Natural killer cell (primary cell): Measurements from ENCODE around the gene CBFA2T3. TPM values are rescaled to one million over a fixed set of nuclear protein-coding genes. Genes with fewer than 3 reads are reported as not detected.

Source experiments
- ATAC-seq, 3 donors: fragments of 150-1000 bp in 2 of 3; fragments of 200-7000 bp in 1 of 3; cut with Tn5 transposase; 1 replicate in 1 of 3; 2 replicates in 2 of 3; pipeline ENCODE4 v1.10.0; 2021; ENCODE audit warnings: mild to moderate bottlenecking in 2 of 3, moderate library complexity in 2 of 3
- DNase-seq, 2 donors: peaks; one replicate each; pipeline versions ENCODE4 v3.0.0 to v3.0.0-alpha.2; 2013 to 2021; ENCODE audit warnings: mixed read lengths in 1 of 2
- H3K27ac ChIP-seq: one replicate; pipeline ENCODE4 v1.5.1; 2013; ENCODE audit warnings: mild to moderate bottlenecking, low read length
- H3K27me3 ChIP-seq: one replicate; pipeline ENCODE4 v1.6.1; 2013; ENCODE audit warnings: low read length; ENCODE audit not compliant: control insufficient read depth, insufficient read depth
- H3K36me3 ChIP-seq: one replicate; pipeline ENCODE4 v1.6.1; 2013; ENCODE audit warnings: low read length; ENCODE audit not compliant: control insufficient read depth, insufficient read depth
- H3K4me1 ChIP-seq: one replicate; pipeline ENCODE4 v1.6.1; 2013; ENCODE audit warnings: low read length; ENCODE audit not compliant: control insufficient read depth, insufficient read depth
- H3K4me3 ChIP-seq: one replicate; pipeline ENCODE4 v1.5.1; 2013; ENCODE audit warnings: low read length
- H3K9me3 ChIP-seq: one replicate; pipeline ENCODE4 v1.6.1; 2013; ENCODE audit warnings: low read length; ENCODE audit not compliant: control insufficient read depth, insufficient read depth
- H3K27ac Mint-ChIP-seq, 2 donors: one replicate each; pipeline ENCODE4 v1.8.0; 2022; ENCODE audit warnings: mild to moderate bottlenecking in 2 of 2, mixed read lengths in 2 of 2, moderate library complexity in 1 of 2
- H3K27me3 Mint-ChIP-seq, 2 donors: one replicate each; pipeline ENCODE4 v1.8.0; 2022; ENCODE audit warnings: low read depth in 2 of 2, mixed read lengths in 2 of 2
- H3K36me3 Mint-ChIP-seq: one replicate; pipeline ENCODE4 v1.8.0; 2022; ENCODE audit warnings: mixed read lengths
- H3K4me1 Mint-ChIP-seq, 2 donors: one replicate each; pipeline ENCODE4 v1.8.0; 2022; ENCODE audit warnings: mixed read lengths in 2 of 2
- H3K4me3 Mint-ChIP-seq: one replicate; pipeline ENCODE4 v1.8.0; 2022; ENCODE audit warnings: mild to moderate bottlenecking, moderate library complexity, mixed read lengths
- H3K9me3 Mint-ChIP-seq, 2 donors: one replicate each; pipeline ENCODE4 v1.8.0; 2022; ENCODE audit warnings: mixed read lengths in 2 of 2
- WGBS: methylation state at CpG from one replicate; pipeline ENCODE4 v1.1.7; 2013; ENCODE audit warnings: missing lambda C conversion rate; ENCODE audit not compliant: insufficient coverage; 5-methylcytosine and 5-hydroxymethylcytosine counted together
- intact Hi-C: fragments of 100-400 bp; cut with micrococcal nuclease; formaldehyde crosslinking; loops from one replicate; pipeline ENCODE4 v1.14.2; 2022
- total RNA-seq, 4 donors: library from RNA; stranded (reverse); fragments of 120-200 nt in 1 of 4; gene quantifications; one replicate each; pipeline versions ENCODE4 v1.2.3 to v1.2.4, GENCODE V29; 2013 to 2022
- TF ChIP-seq, protein P1 (sequence below): fragments of 200-600 bp; IDR thresholded peaks from one replicate; pipeline ENCODE4 v1.8.0; 2022; ENCODE audit warnings: antibody characterized with exemption

CBFA2T3 gene
- total RNA-seq, 3 donors from 2014 or later (not counting 1 experiment from before 2014, with no cell fraction given) = 2.5 to 7.8 (median 4.2) TPM

DNA sequence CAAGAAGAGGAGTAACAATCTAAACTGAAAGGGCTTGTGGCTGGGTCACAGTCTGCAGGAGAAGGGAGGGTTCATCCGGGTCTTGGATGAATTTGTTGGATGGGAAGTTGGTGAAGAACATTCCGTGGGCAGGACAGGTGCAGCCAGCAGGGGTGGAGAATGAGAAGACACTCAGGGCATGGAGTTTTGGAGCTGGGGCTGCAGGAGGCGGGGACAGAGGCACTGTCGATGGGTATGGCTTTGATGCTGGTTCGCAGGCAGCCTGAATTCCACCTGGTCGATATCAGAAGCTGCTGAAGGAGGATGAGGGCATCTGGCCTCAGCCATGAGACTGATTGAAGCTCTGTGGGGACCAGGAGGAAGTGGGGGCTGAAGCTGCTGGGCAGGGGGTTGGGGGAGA, 36.1 kb upstream of the CBFA2T3 start:
- Mint-ChIP-seq H3K4me1 (no peaks in the 10 kb centered on the region), H3K4me3 (no peak overlapping the region), H3K9me3 (peaks cover 0 to 4% of the 10 kb centered on the region in 2 donors), H3K36me3 (no peaks in the 10 kb centered on the region), H3K27ac (no peak overlapping the region), H3K27me3 (peaks cover 7 to 9% of the 10 kb centered on the region in 2 donors)
- H3K4me1 ChIP-seq = no peaks in the 10 kb centered on the region
- H3K36me3 ChIP-seq = no peaks in the 10 kb centered on the region
- H3K4me3 ChIP-seq = no peak overlapping the region
- intact Hi-C loops = no loop called here
- no peaks in the 10 kb centered on the region for H3K9me3 ChIP-seq
- no peak overlapping the region for H3K27ac ChIP-seq
- WGBS = 74% methylated on average over 6 of the region's 6 CpGs
- no peak for DNase-seq
- no peaks in the 10 kb centered on the region for H3K27me3 ChIP-seq
- TF ChIP-seq, protein P1, sequence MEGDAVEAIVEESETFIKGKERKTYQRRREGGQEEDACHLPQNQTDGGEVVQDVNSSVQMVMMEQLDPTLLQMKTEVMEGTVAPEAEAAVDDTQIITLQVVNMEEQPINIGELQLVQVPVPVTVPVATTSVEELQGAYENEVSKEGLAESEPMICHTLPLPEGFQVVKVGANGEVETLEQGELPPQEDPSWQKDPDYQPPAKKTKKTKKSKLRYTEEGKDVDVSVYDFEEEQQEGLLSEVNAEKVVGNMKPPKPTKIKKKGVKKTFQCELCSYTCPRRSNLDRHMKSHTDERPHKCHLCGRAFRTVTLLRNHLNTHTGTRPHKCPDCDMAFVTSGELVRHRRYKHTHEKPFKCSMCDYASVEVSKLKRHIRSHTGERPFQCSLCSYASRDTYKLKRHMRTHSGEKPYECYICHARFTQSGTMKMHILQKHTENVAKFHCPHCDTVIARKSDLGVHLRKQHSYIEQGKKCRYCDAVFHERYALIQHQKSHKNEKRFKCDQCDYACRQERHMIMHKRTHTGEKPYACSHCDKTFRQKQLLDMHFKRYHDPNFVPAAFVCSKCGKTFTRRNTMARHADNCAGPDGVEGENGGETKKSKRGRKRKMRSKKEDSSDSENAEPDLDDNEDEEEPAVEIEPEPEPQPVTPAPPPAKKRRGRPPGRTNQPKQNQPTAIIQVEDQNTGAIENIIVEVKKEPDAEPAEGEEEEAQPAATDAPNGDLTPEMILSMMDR = no peak
- ATAC-seq = no peak

DNA sequence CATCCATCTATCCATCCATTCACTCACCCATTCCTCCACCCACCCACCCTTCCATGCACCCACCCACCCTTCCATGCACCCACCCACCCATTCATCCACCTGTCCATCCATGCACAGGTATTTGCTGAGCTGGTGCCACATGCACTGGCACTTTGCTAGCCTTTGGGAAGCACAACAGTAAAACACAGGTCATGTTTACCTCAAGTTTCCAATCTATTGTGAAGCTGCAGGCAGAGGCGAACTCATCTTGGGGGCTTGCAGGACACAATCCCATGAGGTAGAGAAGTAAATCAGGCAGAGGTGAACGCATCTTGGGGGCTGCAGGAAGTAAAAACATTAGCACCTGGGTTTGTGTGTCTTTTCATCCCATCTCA, 35.6 kb upstream of the CBFA2T3 start:
- no peaks in the 10 kb centered on the region for H3K4me1 Mint-ChIP-seq
- WGBS = 77% methylated on average over 2 of the region's 2 CpGs
- Histone ChIP-seq H3K4me3 (no peak overlapping the region), H3K36me3 (no peaks in the 10 kb centered on the region), H3K27ac (no peak overlapping the region), H3K4me1 (no peaks in the 10 kb centered on the region), H3K9me3 (no peaks in the 10 kb centered on the region), H3K27me3 (no peaks in the 10 kb centered on the region)
- H3K4me3 Mint-ChIP-seq = no peak overlapping the region
- intact Hi-C loops = no loop called here
- H3K27ac Mint-ChIP-seq = no peak overlapping the region
- DNase-seq (no peak), ATAC-seq (no peak)
- TF ChIP-seq, protein P1 = no peak
- no peaks in the 10 kb centered on the region for H3K36me3 Mint-ChIP-seq
- H3K9me3 Mint-ChIP-seq = peaks cover 0 to 4% of the 10 kb centered on the region in 2 donors
- peaks cover 7 to 9% of the 10 kb centered on the region in 2 donors for H3K27me3 Mint-ChIP-seq

DNA sequence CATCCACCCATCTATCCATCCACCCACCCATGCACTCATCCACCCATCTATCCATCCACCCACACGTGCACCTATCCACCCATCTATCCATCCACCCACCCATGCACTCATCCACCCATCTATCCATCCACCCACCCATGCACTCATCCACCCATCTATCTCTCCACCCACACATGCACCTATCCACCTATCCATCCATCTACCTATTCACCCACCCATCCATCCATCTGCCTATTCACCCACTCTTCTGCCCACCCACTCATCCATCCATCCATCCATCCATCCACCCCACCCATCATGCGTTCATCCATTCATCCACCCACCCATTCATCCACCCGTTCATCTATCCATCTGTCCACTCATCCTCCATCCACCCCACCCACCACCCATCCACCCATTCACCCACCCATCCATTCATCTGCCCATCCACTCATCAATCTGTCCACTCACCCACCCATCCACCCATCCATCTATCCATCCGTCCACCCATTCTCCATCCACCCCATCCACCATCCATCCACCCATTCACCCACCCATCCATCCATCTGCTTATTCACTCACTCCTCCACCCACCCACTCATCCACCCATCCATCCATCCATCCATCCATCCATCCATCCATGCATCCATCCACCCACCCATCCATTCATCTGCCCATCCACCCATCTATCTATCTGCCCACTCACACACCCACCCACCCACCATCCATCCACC, 35.1 kb upstream of the CBFA2T3 start:
- H3K36me3 ChIP-seq = no peaks in the 10 kb centered on the region
- H3K4me3 ChIP-seq = no peak overlapping the region
- no peaks in the 10 kb centered on the region for H3K4me1 ChIP-seq
- H3K27me3 Mint-ChIP-seq = peaks cover 7 to 12% of the 10 kb centered on the region in 2 donors
- H3K9me3 Mint-ChIP-seq = peaks cover 0 to 4% of the 10 kb centered on the region in 2 donors
- intact Hi-C loops = no loop called here
- TF ChIP-seq, protein P1 = no peak
- no peak for DNase-seq
- no peaks in the 10 kb centered on the region for H3K9me3 ChIP-seq
- H3K4me1 Mint-ChIP-seq = no peaks in the 10 kb centered on the region
- no peak overlapping the region for H3K4me3 Mint-ChIP-seq
- no peaks in the 10 kb centered on the region for H3K36me3 Mint-ChIP-seq
- peaks cover 4% of the 10 kb centered on the region for H3K27me3 ChIP-seq
- H3K27ac Mint-ChIP-seq = no peak overlapping the region
- 88% methylated on average over 4 of the region's 4 CpGs for WGBS
- no peak for ATAC-seq
- H3K27ac ChIP-seq = no peak overlapping the region
